GM18951 (cell line): ENCODE results near the gene PRIM2.
"Not testable (repeated sequence)": the region's sequence is repeated elsewhere in the genome, so short reads cannot be mapped to it uniquely, and the experiment has no call there.

Experiments used
- POLR2A ChIP-seq: IDR thresholded peaks from 4 replicates; pipeline ENCODE4 v1.6.1; 2011; ENCODE audit warnings: mild to moderate bottlenecking; ENCODE audit not compliant: insufficient read length, insufficient read depth; ENCODE audit errors: extremely low read depth
- in situ Hi-C: fragments of 300-500 bp; cut with MboI; formaldehyde crosslinking; loops from one replicate; pipeline ENCODE4 v1.12.0; 2022; ENCODE audit warnings: low sequenced_read_pairs, mixed read lengths, inconsistent platforms; ENCODE audit not compliant: unreplicated experiment

PRIM2 gene

DNA sequence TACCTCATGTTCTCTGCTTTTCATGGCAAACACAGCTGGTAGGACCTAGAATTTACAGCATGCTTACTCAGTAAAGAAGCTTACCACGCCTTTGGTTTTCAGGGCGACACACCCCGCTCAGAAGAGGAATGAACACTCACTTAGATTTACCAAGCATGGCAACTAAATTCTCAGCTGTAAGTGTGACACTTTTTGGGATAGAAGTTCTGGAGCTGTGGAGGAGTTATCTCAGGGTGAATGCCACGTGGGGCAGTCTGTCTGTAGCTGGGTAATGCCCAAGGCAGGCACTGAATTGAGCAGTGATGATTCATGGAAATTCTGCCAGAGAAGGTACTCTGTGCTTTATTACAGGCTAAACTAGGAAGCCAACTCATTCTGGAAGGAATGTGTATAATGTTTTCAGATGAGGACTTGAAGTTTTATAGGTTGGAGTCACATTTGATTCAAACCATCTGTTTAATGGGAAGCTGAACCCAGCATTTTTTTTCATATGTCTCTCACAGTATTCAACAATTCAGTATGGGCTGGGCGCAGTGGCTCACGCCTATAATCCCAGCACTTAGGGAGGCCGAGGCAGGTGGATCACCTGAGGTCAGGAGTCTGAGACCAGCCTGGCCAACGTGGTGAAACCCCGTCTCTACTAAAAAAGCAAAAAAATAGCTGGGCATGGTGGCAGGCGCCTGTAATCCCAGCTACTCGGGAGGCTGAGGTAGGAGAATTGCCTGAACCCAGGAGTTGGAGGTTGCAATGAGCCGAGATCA is 3.5 kb upstream of the PRIM2 start:
- TF ChIP-seq POLR2A: no peak
- in situ Hi-C loops: loop anchor here (10.0 to 25.0 kb wide), 2 partner anchors 277 to 409 kb away; partner anchors contain the start of gene KIAA1586

DNA sequence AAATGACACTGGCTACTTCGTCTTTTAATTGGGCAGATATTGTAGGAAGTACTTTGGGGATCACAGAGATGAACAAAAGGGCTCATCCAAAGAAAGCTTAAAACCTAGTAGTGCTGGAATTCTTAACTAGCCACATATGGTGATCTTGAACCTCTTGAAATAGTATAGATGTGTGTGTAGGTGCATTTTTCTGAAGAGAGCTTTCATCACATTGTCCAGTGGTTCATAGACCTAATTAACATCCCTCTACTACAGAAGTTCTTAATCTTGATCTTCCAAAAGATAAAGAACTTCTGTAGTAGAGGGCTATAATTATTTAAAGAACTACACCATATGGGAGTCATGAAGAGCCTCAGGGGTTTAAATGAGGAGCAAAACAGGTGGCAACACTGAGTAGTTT is 2.3 kb upstream of the PRIM2 start:
- no peak for TF ChIP-seq POLR2A
- in situ Hi-C loops: loop anchor here (10.0 to 25.0 kb wide), 2 partner anchors 278 to 410 kb away; partner anchors contain the start of gene KIAA1586

DNA sequence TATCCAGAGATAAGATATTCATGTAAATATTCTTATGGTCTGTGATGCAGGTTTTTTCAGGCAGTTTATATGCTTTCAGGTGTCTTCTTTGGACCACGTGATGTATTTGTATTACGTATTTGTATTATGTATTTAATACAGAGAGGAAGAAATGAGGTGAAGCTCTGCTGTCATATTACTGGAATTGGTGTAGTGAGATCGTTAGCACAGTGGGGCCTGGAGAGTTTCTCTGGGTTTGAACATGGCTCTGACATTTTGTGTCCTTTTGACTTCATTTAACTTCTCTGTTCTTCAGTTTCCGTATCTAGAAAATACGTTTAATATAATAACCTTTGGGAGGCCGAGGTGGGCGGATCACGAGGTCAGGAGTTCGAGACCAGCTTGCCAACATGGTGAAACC is 1.6 kb upstream of the PRIM2 start:
- TF ChIP-seq POLR2A: no peak
- in situ Hi-C loops: loop anchor here (10.0 to 25.0 kb wide), 2 partner anchors 279 to 411 kb away; partner anchors contain the start of gene KIAA1586

DNA sequence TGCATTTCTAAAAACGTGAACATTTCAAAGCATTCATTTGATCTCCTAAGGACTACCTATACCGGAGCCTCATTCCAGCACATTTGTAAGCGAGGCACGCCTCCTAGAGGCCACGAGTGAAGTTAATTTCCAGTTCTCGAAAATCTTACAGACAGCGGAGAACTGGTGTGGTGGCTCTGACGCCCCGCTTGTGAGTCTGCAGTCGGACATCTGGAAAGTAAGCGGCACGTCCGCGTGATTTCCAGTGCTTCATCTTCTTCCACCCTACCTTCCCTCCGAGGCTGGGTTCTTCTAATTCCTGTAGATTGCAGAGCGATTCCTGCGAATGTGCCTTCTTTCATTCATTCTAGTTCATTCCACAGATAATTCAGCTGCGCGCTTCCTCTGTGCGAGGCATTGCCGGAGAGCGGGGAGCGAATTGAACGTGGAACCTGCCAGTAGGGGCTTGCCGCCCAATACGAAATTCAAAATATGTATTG is 810 bp upstream of the PRIM2 start:
- in situ Hi-C loops: loop anchor here (10.0 to 25.0 kb wide), 2 partner anchors 279 to 412 kb away; partner anchors contain the start of gene KIAA1586
- peak; percentile 52 for TF ChIP-seq POLR2A

DNA sequence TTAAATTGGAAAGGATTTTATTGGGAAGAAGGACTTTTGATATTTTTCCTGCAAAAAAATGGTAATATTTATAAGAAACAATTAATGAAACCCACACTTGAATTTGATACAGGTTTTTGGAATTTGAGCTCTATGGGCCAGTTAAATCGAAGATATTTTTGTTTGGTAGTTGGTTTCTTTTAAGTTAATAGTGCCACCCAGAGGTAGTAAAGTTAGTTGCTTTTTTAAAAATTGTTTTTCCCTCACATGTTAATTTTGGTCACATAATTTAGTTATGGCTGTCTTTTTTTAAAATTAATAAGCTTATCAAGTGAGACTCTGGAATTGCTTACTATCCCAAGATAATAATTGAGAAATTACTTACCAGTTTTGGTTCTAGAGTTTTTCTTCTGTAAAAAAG is 7.1 kb downstream of the PRIM2 start:
- in situ Hi-C loops: loop anchor here (25.0 kb wide), 1 partner anchor 287 kb away; the partner anchor contains the start of gene KIAA1586
- no peak for TF ChIP-seq POLR2A

DNA sequence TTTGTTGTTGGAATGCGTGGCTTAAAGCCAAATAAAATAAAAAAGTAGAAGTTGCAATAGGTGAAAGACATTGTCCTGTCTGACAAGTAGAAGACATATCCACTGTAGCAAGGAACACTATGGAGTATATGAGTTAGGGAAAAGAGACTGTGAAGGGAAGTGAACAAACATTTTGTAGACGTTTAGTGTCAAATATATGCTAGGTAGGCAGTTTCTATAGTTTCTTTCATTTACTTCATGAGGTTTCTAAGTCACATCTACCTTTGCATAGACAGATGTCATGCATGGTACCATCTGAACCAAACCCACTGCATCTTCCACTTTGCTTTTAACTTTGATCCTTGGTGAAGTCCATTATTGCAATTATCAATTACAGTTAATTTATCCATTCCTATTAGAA is 9.9 kb downstream of the PRIM2 start:
- no peak for TF ChIP-seq POLR2A
- in situ Hi-C loops: loop anchor here (25.0 kb wide), 1 partner anchor 610 kb away; no protein-coding TSS in a partner anchor

DNA sequence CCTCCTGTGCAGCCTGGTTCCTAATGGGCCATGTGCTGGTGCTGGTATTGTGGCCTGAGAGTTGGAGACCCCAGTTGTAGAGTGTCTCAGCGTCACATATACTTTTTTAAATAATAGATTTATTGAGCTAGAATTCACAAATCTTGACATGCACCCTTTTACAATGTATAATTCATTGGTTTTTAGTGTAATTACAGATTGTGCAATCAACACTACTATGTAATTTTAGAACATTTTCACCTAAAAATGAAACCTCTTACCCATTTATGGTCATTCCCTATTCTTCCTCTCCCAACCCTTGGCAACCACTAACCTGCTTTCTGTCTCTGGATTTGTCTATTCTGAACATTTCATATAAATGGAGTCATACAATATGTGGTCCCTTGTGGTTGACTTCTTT is 10.6 kb downstream of the PRIM2 start:
- in situ Hi-C loops: loop anchor here (25.0 kb wide), 1 partner anchor 609 kb away; no protein-coding TSS in a partner anchor
- TF ChIP-seq POLR2A: no peak

DNA sequence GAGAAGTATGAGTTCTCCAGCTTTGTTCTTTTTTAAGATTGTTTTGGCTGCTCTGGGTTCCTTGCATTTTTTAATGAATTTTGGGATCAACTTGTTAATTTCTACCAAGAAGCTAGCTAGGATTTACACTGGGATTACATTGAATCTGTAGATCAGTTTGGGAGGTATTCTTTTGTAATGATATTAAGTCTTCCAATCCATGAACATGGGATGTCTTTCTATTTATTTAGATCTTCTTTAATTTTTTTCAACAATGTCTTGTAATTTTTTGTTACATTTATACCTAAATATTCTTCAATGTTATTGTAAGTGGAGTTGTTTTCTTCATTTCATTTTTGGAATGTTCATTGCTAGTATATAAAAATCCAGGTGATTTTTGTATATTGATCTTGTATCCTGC is 12.5 kb downstream of the PRIM2 start:
- TF ChIP-seq POLR2A: no peak
- in situ Hi-C loops: loop anchor here (25.0 kb wide), 1 partner anchor 607 kb away; no protein-coding TSS in a partner anchor

DNA sequence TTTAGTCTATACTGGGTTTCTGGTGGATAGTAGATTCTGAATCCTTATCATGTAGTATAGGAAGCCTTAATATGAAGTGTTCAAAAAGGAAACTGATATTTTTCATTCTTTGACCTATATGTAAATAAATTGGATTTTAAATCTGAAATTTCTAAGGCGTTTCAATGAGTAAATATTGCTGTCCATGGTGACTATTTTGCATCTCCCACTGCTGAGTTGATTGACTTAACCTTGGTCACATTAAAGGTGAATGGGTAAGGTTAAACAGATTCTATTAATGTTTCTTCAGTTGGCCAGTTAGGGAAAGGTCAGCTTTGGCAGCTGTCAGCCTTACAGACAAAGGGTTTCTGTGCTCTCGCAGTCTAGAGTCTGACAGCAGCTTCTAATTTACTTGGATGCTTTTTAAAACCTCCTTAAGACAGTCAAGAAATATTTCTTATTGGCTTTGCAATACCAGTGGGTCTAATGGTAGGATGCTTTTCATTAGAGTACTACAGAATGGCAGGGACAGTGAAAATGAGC is 24.8 kb downstream of the PRIM2 start:
- no peak for TF ChIP-seq POLR2A
- in situ Hi-C loops: loop anchor here (25.0 kb wide), 1 partner anchor 595 kb away; no protein-coding TSS in a partner anchor

DNA sequence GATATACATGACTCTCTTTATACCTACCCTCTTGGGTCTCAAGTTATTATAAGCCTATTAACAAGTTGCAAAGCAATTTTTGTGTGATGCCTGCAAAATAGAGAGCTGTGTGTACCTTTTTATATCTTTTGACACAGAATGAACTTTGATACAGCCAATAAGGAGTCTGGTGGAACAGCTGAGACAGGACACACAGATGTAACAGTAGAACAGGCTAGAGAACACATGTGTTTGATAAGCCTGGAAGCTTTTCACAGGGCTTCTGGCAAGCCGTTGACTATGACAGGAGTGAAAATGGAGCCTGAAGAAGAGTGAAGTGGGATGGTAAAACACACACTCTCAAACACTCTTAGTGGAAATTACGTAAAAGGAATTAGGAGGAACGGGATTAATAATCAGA is 25.9 kb downstream of the PRIM2 start:
- in situ Hi-C loops: loop anchor here (25.0 kb wide), 1 partner anchor 594 kb away; no protein-coding TSS in a partner anchor

DNA sequence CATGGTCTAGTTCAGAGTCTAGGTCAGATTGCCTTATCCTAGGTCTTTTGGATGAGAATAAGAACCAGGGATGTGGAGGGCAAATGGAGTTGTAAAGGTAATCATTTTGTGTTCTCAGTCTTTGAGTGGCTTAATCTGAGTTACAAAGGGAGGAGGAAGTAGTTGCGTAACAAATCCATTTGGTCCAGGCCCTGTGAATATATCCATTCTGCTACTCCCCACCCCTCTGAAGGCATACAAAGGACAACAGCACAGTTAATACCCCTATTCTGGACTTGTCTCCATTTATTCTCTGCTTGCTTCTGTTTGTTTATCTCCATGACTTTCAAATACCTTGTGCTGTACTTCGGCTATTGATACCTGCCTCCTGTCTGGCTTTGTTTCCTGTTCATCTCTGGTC is 29.3 kb downstream of the PRIM2 start:
- in situ Hi-C loops: loop anchor here (25.0 kb wide), 1 partner anchor 591 kb away; no protein-coding TSS in a partner anchor

DNA sequence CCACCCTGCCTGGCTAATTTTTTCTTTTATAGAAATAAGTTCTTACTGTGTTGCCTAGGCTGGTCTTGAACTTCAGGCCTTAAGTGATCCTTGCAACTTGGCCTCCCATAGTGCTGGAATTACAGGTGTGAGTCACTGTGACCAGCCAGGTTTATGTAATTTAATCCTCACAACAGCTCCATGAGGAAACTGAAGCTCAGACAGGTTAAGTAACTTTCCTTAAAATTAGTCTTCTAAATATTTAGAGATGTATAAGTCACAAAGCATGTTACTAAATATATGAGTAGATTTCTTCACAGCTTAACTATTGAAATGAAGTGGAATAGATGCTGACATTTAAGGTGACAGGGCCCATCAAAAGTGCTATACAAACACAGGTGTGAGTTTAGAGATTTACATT is 30.2 kb downstream of the PRIM2 start:
- in situ Hi-C loops: loop anchor here (25.0 kb wide), 1 partner anchor 590 kb away; no protein-coding TSS in a partner anchor

DNA sequence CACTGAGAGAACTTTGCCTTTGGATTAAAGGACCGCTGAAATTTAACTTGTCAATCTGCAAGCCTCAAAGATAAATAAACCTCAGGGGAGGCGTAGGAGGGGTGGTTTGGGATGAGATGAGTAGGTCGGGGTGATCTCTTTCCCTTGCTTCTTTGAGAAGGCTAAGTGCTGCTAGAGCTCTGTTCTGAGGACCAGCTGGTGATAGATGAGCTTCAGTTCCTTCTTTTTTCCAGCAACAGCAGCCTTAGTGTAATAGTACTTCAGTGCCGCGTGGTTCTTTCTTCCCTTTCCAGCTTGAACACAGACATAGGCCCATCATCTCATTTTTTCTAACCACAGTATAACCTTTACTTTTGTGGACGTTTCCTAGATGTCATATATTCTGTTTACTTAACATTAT is 33.0 kb downstream of the PRIM2 start:
- in situ Hi-C loops: not testable (repeated sequence)

DNA sequence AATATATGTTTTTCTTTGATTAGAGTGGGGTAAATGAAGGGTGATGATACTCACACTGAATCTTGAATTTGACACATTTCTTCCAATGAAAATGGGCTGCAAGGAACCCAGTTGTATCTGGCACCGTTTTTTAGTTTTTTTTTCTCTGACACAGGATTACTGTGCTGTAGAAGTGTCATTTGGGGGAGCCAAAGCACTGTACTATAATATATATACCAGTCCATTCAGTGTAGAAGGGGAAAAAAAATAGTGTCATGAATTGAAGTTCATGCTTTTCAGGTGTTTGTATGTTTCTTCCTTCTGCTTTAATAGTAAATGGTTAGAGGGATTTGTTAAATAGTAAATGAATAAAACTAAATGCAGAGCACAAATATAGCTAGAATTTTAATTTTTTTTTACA is 35.2 kb downstream of the PRIM2 start:
- in situ Hi-C loops: not testable (repeated sequence)

DNA sequence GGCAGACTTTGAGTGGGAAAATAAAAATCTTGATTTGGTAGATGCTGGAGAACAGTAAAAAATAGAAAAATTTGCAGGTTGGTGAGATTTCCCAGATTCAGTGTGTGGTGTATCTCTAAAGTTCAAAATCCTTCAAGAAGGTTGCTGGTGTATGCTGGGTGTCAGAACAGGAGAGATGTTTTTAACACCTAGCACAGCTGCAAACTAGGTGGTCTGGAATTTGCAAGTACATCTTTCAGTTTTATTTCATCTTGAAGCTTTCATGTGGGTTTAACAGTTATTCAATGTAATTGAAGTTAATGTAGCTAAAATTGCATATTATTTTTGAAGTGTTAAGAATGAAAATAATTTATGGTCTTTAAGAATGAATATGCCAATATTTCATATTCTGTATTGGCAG is 40.9 kb downstream of the PRIM2 start:
- in situ Hi-C loops: not testable (repeated sequence)

DNA sequence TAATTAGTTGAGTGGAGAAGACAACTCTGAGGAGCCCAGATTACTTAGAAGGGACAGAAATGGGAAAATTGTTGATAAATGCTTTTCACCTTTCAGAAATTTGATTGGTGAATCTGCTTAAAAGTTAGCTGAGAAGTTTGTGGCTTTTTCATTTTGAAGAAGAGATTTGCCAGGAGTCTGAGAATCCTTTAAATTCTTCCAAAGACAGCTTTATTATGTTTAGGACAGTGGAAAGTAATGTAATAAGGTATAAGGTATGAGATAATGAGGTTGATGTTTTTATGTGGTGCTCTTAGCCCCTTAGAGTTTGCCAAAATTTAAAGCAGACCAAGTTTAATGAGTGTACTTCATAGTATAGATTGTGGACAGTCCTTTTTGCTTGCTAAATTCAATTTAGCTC is 42.3 kb downstream of the PRIM2 start:
- in situ Hi-C loops: not testable (repeated sequence)

DNA sequence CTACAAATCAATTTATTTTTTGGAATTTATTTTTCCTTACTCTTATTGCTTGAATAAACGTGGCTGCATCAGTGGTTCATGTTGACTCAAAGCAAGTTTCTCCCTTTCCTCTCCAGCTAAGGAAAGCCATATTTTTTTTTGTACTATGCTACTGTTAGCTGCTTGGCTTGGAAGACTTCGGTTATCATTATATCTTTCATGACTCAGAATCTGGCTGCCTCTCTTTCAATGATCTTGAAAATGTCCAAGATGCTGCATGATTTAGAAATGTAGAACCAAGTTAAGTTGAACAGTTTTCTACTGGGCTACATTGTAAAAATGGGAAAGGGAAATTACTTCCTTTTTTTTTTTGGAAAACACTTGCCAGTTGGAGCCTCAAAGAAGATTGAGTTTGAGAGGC is 44.9 kb downstream of the PRIM2 start:
- in situ Hi-C loops: not testable (repeated sequence)

DNA sequence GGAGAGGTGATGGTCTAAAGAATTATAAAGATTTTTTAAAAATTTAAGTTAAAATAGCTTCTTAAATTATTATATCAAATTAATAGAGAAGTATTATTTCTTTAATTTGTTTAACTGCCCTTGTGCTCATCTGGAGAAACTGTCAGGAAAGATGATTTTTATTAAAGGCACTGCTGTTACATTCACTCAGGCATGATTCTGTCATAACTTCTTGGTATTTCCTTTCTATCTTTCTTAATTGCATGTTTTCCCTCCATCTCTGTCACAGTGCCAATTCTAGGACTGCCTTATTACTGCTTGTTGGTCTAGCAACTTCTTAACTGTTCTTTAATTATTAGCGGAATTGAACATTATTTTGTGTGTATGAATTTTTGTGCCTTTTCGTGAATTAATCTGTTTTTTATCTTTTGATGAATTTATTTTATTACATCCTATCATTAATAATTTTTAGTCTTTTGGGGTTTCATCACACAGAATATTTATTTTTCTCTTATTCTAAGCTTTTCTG is 47.7 kb downstream of the PRIM2 start:
- in situ Hi-C loops: not testable (repeated sequence)
